ENCODE measurements around the gene CYFIP2.

Gene CYFIP2

GRCh38 chr5:157269761-157270272 is 3.9 kb downstream of the CYFIP2 start:
- no peak for TF ChIP-seq CTCF (IDR thresholded peaks at IDR 0.05; ENCODE audit: borderline replicate concordance, insufficient read depth, low read depth, low read length)
- H3K4me3 ChIP-seq (ENCODE audit: low read depth, low read length) = no peak overlapping the region

GRCh38 chr5:157270771-157271170 is 4.8 kb downstream of the CYFIP2 start:
- H3K4me3 ChIP-seq (ENCODE audit: low read depth, low read length) = no peak overlapping the region
- no peak for TF ChIP-seq CTCF (IDR thresholded peaks at IDR 0.05; ENCODE audit: borderline replicate concordance, insufficient read depth, low read depth, low read length)

- TF ChIP-seq CTCF (IDR thresholded peaks at IDR 0.05; ENCODE audit: borderline replicate concordance, insufficient read depth, low read depth, low read length) = no peak
- peak overlapping the region; percentile 18 for H3K4me3 ChIP-seq (ENCODE audit: low read depth, low read length)
Observed at GRCh38 chr5:157271740-157272271, 5.9 kb downstream of the CYFIP2 start.

GRCh38 chr5:157273131-157273556 is 7.2 kb downstream of the CYFIP2 start:
- TF ChIP-seq CTCF (IDR thresholded peaks at IDR 0.05; ENCODE audit: borderline replicate concordance, insufficient read depth, low read depth, low read length) = no peak
- H3K4me3 ChIP-seq (ENCODE audit: low read depth, low read length) = peak overlapping the region; percentile 12

- TF ChIP-seq CTCF (IDR thresholded peaks at IDR 0.05; ENCODE audit: borderline replicate concordance, insufficient read depth, low read depth, low read length) = no peak
- H3K4me3 ChIP-seq (ENCODE audit: low read depth, low read length) = no peak overlapping the region
Observed at GRCh38 chr5:157275403-157275802, 9.5 kb downstream of the CYFIP2 start.

GRCh38 chr5:157278319-157279037 is 12.6 kb downstream of the CYFIP2 start:
- no peak for TF ChIP-seq CTCF (IDR thresholded peaks at IDR 0.05; ENCODE audit: borderline replicate concordance, insufficient read depth, low read depth, low read length)
- H3K4me3 ChIP-seq (ENCODE audit: low read depth, low read length) = no peak overlapping the region
